CD4-positive, alpha-beta T cell treated with Interleukin-17A for 4 hours (primary cell): ENCODE measurements around the gene LMNTD2.
"Not testable (repeated sequence)": the region's sequence is repeated elsewhere in the genome, so short reads cannot be mapped to it uniquely, and the experiment has no call there.

ENCODE experiments used
- DNase-seq: peaks from one replicate; pipeline ENCODE4 v3.0.0-alpha.2; 2020; ENCODE audit warnings: mixed read lengths

LMNTD2 gene

GRCh38 chr11:532527-532985, 28.0 kb downstream of the LMNTD2 start:
- no peak for DNase-seq

GRCh38 chr11:531919-532526, 28.5 kb downstream of the LMNTD2 start:
- no peak for DNase-seq

- DNase-seq, result no peak
Observed at GRCh38 chr11:530960-531831, 29.3 kb downstream of the LMNTD2 start.

GRCh38 chr11:529728-530411, 30.7 kb downstream of the LMNTD2 start:
- no peak for DNase-seq

- DNase-seq, result no peak
Observed at GRCh38 chr11:528815-529727, 31.5 kb downstream of the LMNTD2 start.

GRCh38 chr11:528166-528814, 32.2 kb downstream of the LMNTD2 start:
- no peak for DNase-seq

- no peak for DNase-seq
Observed at GRCh38 chr11:526192-526591, 34.3 kb downstream of the LMNTD2 start.

- no peak for DNase-seq
Observed at GRCh38 chr11:521177-521688, 39.3 kb downstream of the LMNTD2 start.

GRCh38 chr11:520428-521176, 39.9 kb downstream of the LMNTD2 start:
- DNase-seq, result no peak

GRCh38 chr11:518463-519202, 41.9 kb downstream of the LMNTD2 start:
- DNase-seq, result peak; percentile 86

GRCh38 chr11:516918-517685, 43.4 kb downstream of the LMNTD2 start:
- not testable (repeated sequence) for DNase-seq

GRCh38 chr11:516400-516799, 44.1 kb downstream of the LMNTD2 start:
- no peak for DNase-seq

GRCh38 chr11:515131-515530, 45.4 kb downstream of the LMNTD2 start:
- no peak for DNase-seq

- no peak for DNase-seq
Observed at GRCh38 chr11:514606-515005, 45.9 kb downstream of the LMNTD2 start.

- no peak for DNase-seq
Observed at GRCh38 chr11:512761-513595, 47.6 kb downstream of the LMNTD2 start.

- no peak for DNase-seq
Observed at GRCh38 chr11:508956-509355, 51.6 kb downstream of the LMNTD2 start.

- DNase-seq, result no peak
Observed at GRCh38 chr11:507727-508515, 52.6 kb downstream of the LMNTD2 start.
